ENCODE data around the gene PLXNA2.

The PLXNA2 gene

DNA sequence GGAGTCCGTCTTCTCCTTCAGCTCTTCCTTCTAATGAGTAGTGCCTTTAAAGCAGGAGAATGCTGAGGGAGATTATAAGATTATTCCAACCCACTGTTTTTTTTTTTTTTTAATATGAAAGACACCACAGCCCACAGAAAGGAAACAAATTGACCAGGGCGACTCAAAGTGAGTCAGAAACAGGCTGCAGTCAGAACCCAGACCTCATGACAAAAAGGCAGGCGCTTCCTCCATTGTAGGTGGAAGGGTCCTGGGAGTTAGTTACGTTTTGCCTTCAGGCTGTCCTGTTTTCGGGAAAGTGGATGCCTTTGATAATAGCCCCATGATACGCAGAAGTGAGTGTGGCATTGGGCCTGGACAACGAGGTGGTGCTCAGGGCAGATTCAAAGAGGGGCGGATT lies 21.0 kb downstream of the PLXNA2 start:
- no peak overlapping the region for H2AK5ac ChIP-seq (ENCODE audit: low read length)
- no peak overlapping the region for H2BK120ac ChIP-seq (ENCODE audit: low read depth, low read length)
- DNase-seq: no peak
- no peak overlapping the region for H4K8ac ChIP-seq (ENCODE audit: low read depth, low read length)
- no peak overlapping the region for H3K9ac ChIP-seq (ENCODE audit: low read length)
- H2BK15ac ChIP-seq (replicated peaks; ENCODE audit: low read depth): no peak overlapping the region
- peaks cover 23% of the 10 kb centered on the region for H3K79me2 ChIP-seq (ENCODE audit: control insufficient read depth, insufficient read depth, low read length)
- no peak overlapping the region for H3K4me3 ChIP-seq (ENCODE audit: low read length)
- H3K27me3 ChIP-seq (ENCODE audit: insufficient read depth, low read length, poor library complexity): no peaks in the 10 kb centered on the region
- peaks cover 29% of the 10 kb centered on the region for H3K79me1 ChIP-seq (ENCODE audit: low read length)
- H4K5ac ChIP-seq (ENCODE audit: low read length): no peak overlapping the region
- no peak overlapping the region for H3K4me2 ChIP-seq (ENCODE audit: low read length)
- H3K56ac ChIP-seq (ENCODE audit: low read length): peak overlapping the region; percentile 22
- WGBS (ENCODE audit: extremely low coverage, insufficient coverage, low lambda C conversion rate): no CpG with 5 or more reads among the region's 8 CpGs
- H3K4ac ChIP-seq (ENCODE audit: low read depth, low read length): no peak overlapping the region
- no peak overlapping the region for H2BK5ac ChIP-seq (ENCODE audit: low read length)
- H3K23ac ChIP-seq (ENCODE audit: low read length): no peak overlapping the region
- peaks cover 8% of the 10 kb centered on the region for H3K4me1 ChIP-seq (ENCODE audit: control insufficient read depth, low read depth, low read length)
- no peak overlapping the region for H3K27ac ChIP-seq (ENCODE audit: low read depth, low read length)
- H3K36me3 ChIP-seq (ENCODE audit: control insufficient read depth, insufficient read depth, low read length): peaks cover 3% of the 10 kb centered on the region
- H3K18ac ChIP-seq (ENCODE audit: low read length): no peak overlapping the region

DNA sequence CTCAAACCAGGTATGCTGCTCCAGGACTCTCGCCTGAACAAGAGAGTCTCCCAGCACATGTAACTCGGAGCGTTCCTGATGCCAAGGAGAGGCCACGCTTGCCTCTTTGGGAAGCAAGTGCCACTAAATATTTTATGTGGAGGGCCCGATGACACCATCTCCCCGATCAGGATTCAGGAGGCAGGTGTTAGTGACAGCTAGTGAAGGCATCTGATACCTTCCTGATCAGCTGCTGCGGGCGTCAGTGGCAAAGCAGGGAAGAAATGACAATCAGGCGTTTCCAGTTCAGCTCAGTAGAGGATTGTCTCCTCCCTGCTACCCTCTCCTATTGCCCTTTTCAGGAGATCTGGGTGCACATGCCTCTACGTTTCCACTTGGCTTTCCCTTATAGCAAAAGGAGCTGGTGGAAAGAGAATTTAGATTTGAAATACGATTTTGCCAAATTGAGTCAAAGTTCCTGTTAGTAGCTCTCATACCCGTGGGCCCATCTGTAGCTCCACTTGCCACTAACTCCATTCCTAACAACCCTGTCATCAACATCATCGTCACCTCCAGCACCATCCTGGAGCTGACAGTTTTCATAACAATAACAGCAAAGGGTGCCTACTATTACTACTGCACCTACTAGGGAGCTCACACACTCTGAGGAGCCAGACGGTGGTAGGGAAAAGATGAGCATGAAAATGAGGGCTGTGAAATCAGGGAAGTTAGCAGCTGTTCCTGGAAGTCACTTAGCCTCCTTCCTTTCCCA lies 21.6 kb downstream of the PLXNA2 start:
- DNase-seq: no peak

DNA sequence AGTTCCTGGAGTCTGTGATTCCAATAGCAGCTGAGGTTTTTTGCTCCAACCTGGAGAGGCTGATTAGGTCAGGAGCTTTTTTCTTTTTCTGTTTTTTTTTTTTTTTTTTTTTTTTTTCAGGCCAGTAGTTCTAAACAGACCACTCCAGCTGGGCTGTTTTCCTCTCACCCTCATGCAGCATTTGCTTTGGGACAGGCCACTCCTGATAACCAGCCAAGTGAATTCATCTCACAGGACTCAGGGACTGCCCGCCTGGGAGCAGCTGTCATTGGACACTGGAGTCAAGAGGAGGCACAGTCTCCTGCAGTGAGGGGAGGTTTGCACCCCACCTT lies 22.9 kb downstream of the PLXNA2 start:
- Histone ChIP-seq H3K27ac (ENCODE audit: low read depth, low read length) (no peak overlapping the region), H3K18ac (ENCODE audit: low read length) (no peak overlapping the region), H3K27me3 (ENCODE audit: insufficient read depth, low read length, poor library complexity) (no peaks in the 10 kb centered on the region), H2AK5ac (ENCODE audit: low read length) (no peak overlapping the region), H2BK15ac (replicated peaks; ENCODE audit: low read depth) (no peak overlapping the region), H4K5ac (ENCODE audit: low read length) (no peak overlapping the region), H3K79me2 (ENCODE audit: control insufficient read depth, insufficient read depth, low read length) (peaks cover 16% of the 10 kb centered on the region), H3K4me2 (ENCODE audit: low read length) (no peak overlapping the region), H3K4me1 (ENCODE audit: control insufficient read depth, low read depth, low read length) (peaks cover 6% of the 10 kb centered on the region), H3K23ac (ENCODE audit: low read length) (no peak overlapping the region), H3K36me3 (ENCODE audit: control insufficient read depth, insufficient read depth, low read length) (peaks cover 4% of the 10 kb centered on the region), H4K8ac (ENCODE audit: low read depth, low read length) (no peak overlapping the region), H3K56ac (ENCODE audit: low read length) (no peak overlapping the region), H3K4me3 (ENCODE audit: low read length) (no peak overlapping the region), H2BK120ac (ENCODE audit: low read depth, low read length) (no peak overlapping the region), H3K4ac (ENCODE audit: low read depth, low read length) (no peak overlapping the region), H2BK5ac (ENCODE audit: low read length) (no peak overlapping the region), H3K79me1 (ENCODE audit: low read length) (peaks cover 28% of the 10 kb centered on the region), H3K9ac (ENCODE audit: low read length) (no peak overlapping the region)
- WGBS (ENCODE audit: extremely low coverage, insufficient coverage, low lambda C conversion rate): no CpG with 5 or more reads among the region's 1 CpG
- DNase-seq: no peak

More for the DNA sequence above, 21.6 kb downstream of the PLXNA2 start:
- H3K4me1 ChIP-seq (ENCODE audit: control insufficient read depth, low read depth, low read length): peaks cover 8% of the 10 kb centered on the region
- WGBS (ENCODE audit: extremely low coverage, insufficient coverage, low lambda C conversion rate): no CpG with 5 or more reads among the region's 14 CpGs
- H4K8ac ChIP-seq (ENCODE audit: low read depth, low read length): no peak overlapping the region
- no peak overlapping the region for H2BK15ac ChIP-seq (replicated peaks; ENCODE audit: low read depth)
- no peak overlapping the region for H3K27ac ChIP-seq (ENCODE audit: low read depth, low read length)
- H3K79me2 ChIP-seq (ENCODE audit: control insufficient read depth, insufficient read depth, low read length): peaks cover 22% of the 10 kb centered on the region
- no peaks in the 10 kb centered on the region for H3K27me3 ChIP-seq (ENCODE audit: insufficient read depth, low read length, poor library complexity)
- H3K56ac ChIP-seq (ENCODE audit: low read length): no peak overlapping the region
- H2AK5ac ChIP-seq (ENCODE audit: low read length): no peak overlapping the region
- H3K9ac ChIP-seq (ENCODE audit: low read length): no peak overlapping the region
- H3K4me2 ChIP-seq (ENCODE audit: low read length): no peak overlapping the region
- no peak overlapping the region for H3K4ac ChIP-seq (ENCODE audit: low read depth, low read length)
- no peak overlapping the region for H2BK120ac ChIP-seq (ENCODE audit: low read depth, low read length)
- H2BK5ac ChIP-seq (ENCODE audit: low read length): no peak overlapping the region
- H3K18ac ChIP-seq (ENCODE audit: low read length): no peak overlapping the region
- peaks cover 29% of the 10 kb centered on the region for H3K79me1 ChIP-seq (ENCODE audit: low read length)
- no peak overlapping the region for H4K5ac ChIP-seq (ENCODE audit: low read length)
- H3K4me3 ChIP-seq (ENCODE audit: low read length): no peak overlapping the region
- H3K36me3 ChIP-seq (ENCODE audit: control insufficient read depth, insufficient read depth, low read length): peaks cover 3% of the 10 kb centered on the region
- H3K23ac ChIP-seq (ENCODE audit: low read length): no peak overlapping the region

DNA sequence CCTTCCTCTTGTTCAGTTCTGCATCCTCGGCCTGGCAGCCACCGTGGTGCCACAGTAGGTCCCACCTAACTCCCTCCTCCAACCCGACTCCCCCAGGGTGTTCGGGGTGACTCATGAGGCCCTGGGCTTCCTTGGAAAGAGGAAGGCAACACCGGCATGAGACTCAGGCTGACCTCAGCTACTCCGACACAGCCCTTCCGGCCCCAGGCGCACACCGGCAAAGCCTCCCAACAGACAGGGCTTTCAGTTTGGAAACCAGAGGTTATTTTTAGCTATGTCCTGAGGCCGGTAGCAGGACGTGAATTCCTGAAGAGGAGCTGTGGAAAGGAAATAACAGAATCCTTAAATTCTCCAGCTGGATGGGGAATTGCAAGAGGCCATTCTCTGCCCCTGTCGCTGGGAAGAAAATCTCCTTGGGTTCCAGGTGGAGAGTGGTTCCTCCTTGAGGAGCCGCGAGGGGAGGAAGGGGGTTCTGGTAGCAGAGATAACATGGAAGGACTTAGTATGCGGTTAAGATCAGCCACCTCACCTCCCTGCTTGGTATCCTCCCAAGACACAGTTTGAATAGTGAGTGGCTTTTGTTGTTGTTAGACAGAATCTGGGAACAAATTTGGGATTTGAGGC lies 24.4 kb downstream of the PLXNA2 start:
- H3K36me3 ChIP-seq (ENCODE audit: control insufficient read depth, insufficient read depth, low read length): peaks cover 6% of the 10 kb centered on the region
- no peaks in the 10 kb centered on the region for H3K27me3 ChIP-seq (ENCODE audit: insufficient read depth, low read length, poor library complexity)
- H3K4me2 ChIP-seq (ENCODE audit: low read length): no peak overlapping the region
- no peak overlapping the region for H3K9ac ChIP-seq (ENCODE audit: low read length)
- H3K27ac ChIP-seq (ENCODE audit: low read depth, low read length): peak overlapping the region; percentile 46
- H3K79me1 ChIP-seq (ENCODE audit: low read length): peaks cover 27% of the 10 kb centered on the region
- H2AK5ac ChIP-seq (ENCODE audit: low read length): no peak overlapping the region
- peaks cover 6% of the 10 kb centered on the region for H3K4me1 ChIP-seq (ENCODE audit: control insufficient read depth, low read depth, low read length)
- no peak overlapping the region for H4K8ac ChIP-seq (ENCODE audit: low read depth, low read length)
- H3K23ac ChIP-seq (ENCODE audit: low read length): no peak overlapping the region
- DNase-seq: peak; percentile 84
- no peak overlapping the region for H3K4ac ChIP-seq (ENCODE audit: low read depth, low read length)
- H2BK15ac ChIP-seq (replicated peaks; ENCODE audit: low read depth): no peak overlapping the region
- no peak overlapping the region for H2BK5ac ChIP-seq (ENCODE audit: low read length)
- no peak overlapping the region for H3K18ac ChIP-seq (ENCODE audit: low read length)
- no peak overlapping the region for H2BK120ac ChIP-seq (ENCODE audit: low read depth, low read length)
- peaks cover 14% of the 10 kb centered on the region for H3K79me2 ChIP-seq (ENCODE audit: control insufficient read depth, insufficient read depth, low read length)
- peak overlapping the region; percentile 37 for H3K56ac ChIP-seq (ENCODE audit: low read length)
- no CpG with 5 or more reads among the region's 15 CpGs for WGBS (ENCODE audit: extremely low coverage, insufficient coverage, low lambda C conversion rate)
- no peak overlapping the region for H4K5ac ChIP-seq (ENCODE audit: low read length)
- no peak overlapping the region for H3K4me3 ChIP-seq (ENCODE audit: low read length)

DNA sequence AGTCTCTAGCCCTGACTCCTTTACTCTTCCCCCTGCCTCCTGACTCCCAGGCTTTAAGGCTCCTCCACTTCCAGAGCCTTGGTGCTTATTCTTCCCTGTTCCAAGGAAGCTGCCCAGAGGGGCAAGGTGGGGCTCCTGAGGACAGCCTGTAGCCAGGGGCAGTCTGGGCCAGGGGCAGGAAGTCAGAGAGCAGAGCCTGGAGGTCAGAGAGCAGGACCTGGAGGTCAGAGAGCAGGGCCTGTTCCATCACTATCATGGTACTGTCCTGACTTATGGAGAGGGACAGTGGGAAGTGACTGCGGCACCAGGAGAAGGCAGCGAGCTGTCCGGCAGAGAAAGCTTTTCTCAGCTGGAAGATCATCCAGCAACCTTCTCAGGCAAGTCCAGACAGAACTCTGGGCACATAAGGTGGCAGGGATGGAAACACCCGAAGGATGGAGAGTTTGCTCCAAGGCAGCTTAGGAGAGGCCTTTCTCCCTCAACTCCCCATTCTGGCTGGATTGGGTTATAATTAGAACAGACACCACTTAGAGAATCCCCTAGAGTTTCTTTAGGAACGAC lies 25.0 kb downstream of the PLXNA2 start:
- no peak overlapping the region for H3K9ac ChIP-seq (ENCODE audit: low read length)
- no peak overlapping the region for H2BK120ac ChIP-seq (ENCODE audit: low read depth, low read length)
- no peak overlapping the region for H3K23ac ChIP-seq (ENCODE audit: low read length)
- H3K27me3 ChIP-seq (ENCODE audit: insufficient read depth, low read length, poor library complexity): no peaks in the 10 kb centered on the region
- H4K8ac ChIP-seq (ENCODE audit: low read depth, low read length): no peak overlapping the region
- H3K79me2 ChIP-seq (ENCODE audit: control insufficient read depth, insufficient read depth, low read length): peaks cover 12% of the 10 kb centered on the region
- peaks cover 6% of the 10 kb centered on the region for H3K4me1 ChIP-seq (ENCODE audit: control insufficient read depth, low read depth, low read length)
- peaks cover 25% of the 10 kb centered on the region for H3K79me1 ChIP-seq (ENCODE audit: low read length)
- no peak overlapping the region for H2BK5ac ChIP-seq (ENCODE audit: low read length)
- no peak overlapping the region for H2AK5ac ChIP-seq (ENCODE audit: low read length)
- peak overlapping the region; percentile 46 for H3K27ac ChIP-seq (ENCODE audit: low read depth, low read length)
- DNase-seq: no peak
- no CpG with 5 or more reads among the region's 5 CpGs for WGBS (ENCODE audit: extremely low coverage, insufficient coverage, low lambda C conversion rate)
- no peak overlapping the region for H3K4me2 ChIP-seq (ENCODE audit: low read length)
- no peak overlapping the region for H2BK15ac ChIP-seq (replicated peaks; ENCODE audit: low read depth)
- H3K4me3 ChIP-seq (ENCODE audit: low read length): no peak overlapping the region
- H3K4ac ChIP-seq (ENCODE audit: low read depth, low read length): no peak overlapping the region
- no peak overlapping the region for H3K18ac ChIP-seq (ENCODE audit: low read length)
- peaks cover 6% of the 10 kb centered on the region for H3K36me3 ChIP-seq (ENCODE audit: control insufficient read depth, insufficient read depth, low read length)
- H4K5ac ChIP-seq (ENCODE audit: low read length): no peak overlapping the region
- H3K56ac ChIP-seq (ENCODE audit: low read length): peak overlapping the region; percentile 36

Measured in mesendoderm (in vitro differentiated cells).